Left kidney (tissue), 8 donors: Measurements from ENCODE around the gene UBE4A. TPM values are rescaled to one million over a fixed set of nuclear protein-coding genes. Genes with fewer than 3 reads are reported as not detected.

ENCODE experiments used
- DNase-seq: peaks from one replicate; pipeline ENCODE4 v3.0.0-alpha.2; 2013
- long read RNA-seq, 8 donors: transcript quantifications; one replicate each; lab custom pipeline, GENCODE V29; 2026
- polyA plus RNA-seq: library from polyadenylated mRNA; unstranded; fragments of 120-200 nt; gene quantifications from one replicate; pipeline ENCODE4 v1.2.1, GENCODE V29; 2013; ENCODE audit not compliant: insufficient read length

The UBE4A gene, protein sequence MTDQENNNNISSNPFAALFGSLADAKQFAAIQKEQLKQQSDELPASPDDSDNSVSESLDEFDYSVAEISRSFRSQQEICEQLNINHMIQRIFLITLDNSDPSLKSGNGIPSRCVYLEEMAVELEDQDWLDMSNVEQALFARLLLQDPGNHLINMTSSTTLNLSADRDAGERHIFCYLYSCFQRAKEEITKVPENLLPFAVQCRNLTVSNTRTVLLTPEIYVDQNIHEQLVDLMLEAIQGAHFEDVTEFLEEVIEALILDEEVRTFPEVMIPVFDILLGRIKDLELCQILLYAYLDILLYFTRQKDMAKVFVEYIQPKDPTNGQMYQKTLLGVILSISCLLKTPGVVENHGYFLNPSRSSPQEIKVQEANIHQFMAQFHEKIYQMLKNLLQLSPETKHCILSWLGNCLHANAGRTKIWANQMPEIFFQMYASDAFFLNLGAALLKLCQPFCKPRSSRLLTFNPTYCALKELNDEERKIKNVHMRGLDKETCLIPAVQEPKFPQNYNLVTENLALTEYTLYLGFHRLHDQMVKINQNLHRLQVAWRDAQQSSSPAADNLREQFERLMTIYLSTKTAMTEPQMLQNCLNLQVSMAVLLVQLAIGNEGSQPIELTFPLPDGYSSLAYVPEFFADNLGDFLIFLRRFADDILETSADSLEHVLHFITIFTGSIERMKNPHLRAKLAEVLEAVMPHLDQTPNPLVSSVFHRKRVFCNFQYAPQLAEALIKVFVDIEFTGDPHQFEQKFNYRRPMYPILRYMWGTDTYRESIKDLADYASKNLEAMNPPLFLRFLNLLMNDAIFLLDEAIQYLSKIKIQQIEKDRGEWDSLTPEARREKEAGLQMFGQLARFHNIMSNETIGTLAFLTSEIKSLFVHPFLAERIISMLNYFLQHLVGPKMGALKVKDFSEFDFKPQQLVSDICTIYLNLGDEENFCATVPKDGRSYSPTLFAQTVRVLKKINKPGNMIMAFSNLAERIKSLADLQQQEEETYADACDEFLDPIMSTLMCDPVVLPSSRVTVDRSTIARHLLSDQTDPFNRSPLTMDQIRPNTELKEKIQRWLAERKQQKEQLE
- polyA plus RNA-seq, result 53.0 TPM
- long read RNA-seq, donor 1, full-length matches to known transcripts, result 1 of 30 reads
- long read RNA-seq, donor 1, partial matches to known transcripts, result 29 of 30 reads
- long read RNA-seq, donor 1, other reads (novel, unspliced or antisense), result 0 of 30 reads
- long read RNA-seq, donor 2, full-length matches to known transcripts, result 1 of 43 reads
- long read RNA-seq, donor 2, partial matches to known transcripts, result 42 of 43 reads
- long read RNA-seq, donor 2, other reads (novel, unspliced or antisense), result 0 of 43 reads
- long read RNA-seq, donor 3, result 0 reads
- long read RNA-seq, donor 4, result 0 reads
- long read RNA-seq, donor 5, full-length matches to known transcripts, result 1 of 1 reads
- long read RNA-seq, donor 5, partial matches to known transcripts, result 0 of 1 reads
- long read RNA-seq, donor 5, other reads (novel, unspliced or antisense), result 0 of 1 reads
- long read RNA-seq, donor 6, full-length matches to known transcripts, result 1 of 7 reads
- long read RNA-seq, donor 6, partial matches to known transcripts, result 6 of 7 reads
- long read RNA-seq, donor 6, other reads (novel, unspliced or antisense), result 0 of 7 reads
- long read RNA-seq, donor 7, full-length matches to known transcripts, result 2 of 7 reads
- long read RNA-seq, donor 7, partial matches to known transcripts, result 5 of 7 reads
- long read RNA-seq, donor 7, other reads (novel, unspliced or antisense), result 0 of 7 reads
- long read RNA-seq, donor 8, full-length matches to known transcripts, result 2 of 2 reads
- long read RNA-seq, donor 8, partial matches to known transcripts, result 0 of 2 reads
- long read RNA-seq, donor 8, other reads (novel, unspliced or antisense), result 0 of 2 reads

DNA sequence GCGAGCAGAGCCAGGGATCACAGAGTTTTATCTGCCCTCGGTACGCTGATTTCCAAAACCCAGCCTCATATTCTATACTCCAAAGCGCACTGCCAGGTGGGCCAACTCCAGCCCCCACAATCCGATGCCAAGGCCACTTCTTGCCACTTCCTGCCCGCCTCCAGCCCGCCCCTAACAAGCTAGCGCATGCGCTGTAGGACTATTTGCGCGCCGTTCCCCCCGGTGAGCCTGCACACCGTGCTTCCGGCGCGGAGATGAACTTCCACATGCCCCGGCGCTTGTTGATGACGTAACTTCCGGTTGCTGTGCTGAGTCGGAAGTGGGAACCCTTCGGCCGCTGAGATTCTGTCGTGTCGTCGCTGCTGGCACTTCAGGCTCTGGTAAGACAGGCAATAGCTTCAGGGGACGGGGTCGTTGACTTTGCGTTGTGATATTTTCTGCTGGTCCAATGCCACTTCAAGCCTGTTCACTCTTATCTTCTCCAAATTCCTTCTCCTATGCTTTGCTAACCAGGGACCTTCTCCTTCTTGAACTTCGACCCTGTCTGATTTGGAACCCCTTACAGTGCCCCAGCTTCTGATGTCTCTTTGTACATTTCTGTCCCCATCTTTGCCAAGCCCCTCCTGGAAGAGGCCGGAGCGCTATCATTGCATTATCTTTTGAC is at the start of gene UBE4A:
UBE4A (plus strand) TSS at position 306 of the 664 bp plus-strand sequence. CDS start 5,481 bp downstream, outside the sequence.
- DNase-seq, result peak; percentile 92

DNA sequence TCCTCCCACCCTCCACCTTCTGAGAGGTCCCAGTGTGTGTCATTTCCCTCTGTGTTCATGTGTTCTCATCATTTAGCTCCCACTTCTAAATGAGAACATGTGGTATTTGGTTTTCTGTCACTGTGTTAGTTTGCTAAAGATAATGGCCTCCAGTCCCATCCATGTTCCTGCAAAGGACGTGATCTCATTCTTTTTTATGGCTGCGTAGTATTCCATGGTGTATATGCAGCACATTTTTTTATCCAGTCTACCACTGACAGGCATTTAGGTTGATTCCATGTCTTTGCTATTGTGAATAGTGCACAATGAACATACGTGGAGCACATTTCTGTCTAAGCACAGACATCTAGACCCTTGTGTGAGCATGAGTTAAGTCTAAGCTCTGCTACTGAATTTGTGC is 49.1 kb upstream of the UBE4A start:
- DNase-seq, result no peak

DNA sequence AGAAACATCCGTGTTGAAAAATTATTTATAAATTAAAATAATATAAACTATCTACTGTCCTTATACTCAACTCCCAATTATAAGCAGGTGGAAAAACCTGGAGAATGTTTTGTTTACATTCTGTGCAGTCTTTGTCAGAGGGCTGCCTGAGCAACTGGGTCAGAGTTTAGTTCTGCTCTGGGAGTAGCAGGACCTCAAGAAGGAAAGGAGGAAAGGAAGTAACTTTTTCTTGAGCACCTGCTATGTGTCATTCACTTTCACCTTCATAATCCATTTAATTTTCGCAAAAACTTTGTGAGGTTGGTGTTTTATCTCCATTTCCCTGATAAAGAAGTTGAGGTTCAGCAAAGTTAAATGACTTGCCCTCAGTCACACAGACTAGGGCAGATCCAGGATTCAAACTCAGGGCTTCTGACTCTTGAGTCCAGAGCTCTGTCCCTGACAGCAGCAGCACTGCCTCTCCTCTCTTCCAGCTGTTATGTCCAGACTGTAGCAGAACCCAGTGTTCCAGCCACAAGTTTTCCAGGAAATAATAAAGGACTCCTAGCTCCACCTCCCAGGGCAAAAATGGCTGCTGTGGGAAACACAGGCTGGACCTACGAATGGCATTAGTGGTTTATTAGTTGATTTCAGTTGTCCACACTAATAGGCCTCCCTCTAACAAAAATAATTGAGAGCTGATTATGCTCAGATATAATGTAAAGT is 48.5 kb upstream of the UBE4A start:
- no peak for DNase-seq

DNA sequence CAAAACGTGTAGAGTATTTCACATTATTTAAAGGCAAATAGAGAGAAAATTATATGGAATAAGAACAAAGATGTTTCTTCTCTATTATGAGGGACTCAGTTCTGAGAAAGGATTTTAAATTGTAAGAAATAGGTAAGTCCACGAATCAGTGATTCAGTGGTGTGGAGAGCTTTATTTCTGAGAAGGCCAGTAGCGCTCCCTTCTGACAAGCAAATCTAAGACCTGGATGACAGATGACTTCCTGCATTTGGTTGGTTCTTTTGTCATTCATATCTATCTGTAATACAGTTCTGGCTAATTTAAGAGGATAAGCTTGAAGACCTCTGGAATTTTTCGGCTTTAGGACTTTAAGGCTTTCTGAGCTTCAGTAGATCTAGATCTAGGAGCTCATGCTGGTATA is 47.9 kb upstream of the UBE4A start:
- no peak for DNase-seq

DNA sequence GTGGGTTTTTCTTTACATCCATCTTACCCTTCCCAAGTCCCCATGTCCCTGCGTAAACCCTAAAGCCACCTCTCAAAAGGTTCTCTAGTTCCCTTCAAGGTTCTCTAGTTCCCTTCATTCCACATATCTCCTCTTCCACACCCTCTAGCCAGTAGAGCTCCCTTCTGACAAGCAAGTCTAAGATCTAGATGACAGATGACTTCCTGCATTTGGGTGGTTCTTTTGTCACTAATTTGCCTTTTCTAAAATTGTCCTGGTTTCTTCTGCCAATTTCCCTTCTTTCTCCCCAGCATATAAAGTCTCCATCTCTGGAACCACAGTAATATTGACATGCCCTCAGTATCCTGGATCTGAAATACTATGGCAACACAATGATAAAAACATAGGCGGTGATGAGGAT is 47.1 kb upstream of the UBE4A start:
- DNase-seq, result no peak

DNA sequence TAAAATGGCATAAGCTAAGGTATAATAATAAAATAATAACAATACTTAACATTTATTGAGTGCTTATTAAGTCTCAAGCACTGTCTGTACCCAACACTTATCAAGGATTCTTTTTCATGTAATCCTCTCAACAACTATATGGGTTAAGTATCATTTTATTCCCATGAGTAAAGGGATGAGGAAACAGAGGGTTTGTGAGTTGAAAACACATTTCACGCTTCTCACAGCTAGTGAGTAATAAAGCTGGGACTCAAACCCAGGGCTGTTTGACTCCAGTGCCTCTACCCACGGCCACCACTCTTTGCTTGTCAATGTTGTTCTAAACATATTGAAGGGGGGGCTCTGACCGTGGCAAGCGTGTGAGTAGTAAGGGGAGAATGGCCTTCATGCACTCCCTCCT is 46.2 kb upstream of the UBE4A start:
- no peak for DNase-seq

DNA sequence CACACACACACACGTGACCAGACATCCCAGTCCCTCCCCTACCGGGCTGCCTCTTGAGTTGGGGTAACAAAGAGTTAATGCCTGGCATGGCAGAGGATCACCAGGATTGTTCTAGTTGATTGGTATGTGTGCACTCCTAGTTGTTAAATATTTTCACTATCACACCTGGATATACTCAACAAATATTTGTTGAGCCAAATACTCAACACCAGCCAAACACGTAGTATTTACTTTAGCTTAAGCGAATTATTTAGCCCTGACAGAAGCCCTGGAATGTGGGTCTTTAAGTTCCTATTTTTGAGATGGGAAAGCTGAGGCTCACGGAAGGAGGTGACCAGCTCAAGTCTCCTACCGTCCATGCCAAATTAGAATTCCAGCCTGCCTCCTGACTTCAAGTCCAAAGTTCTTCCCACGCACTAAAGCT is 44.4 kb upstream of the UBE4A start:
- DNase-seq, result no peak

DNA sequence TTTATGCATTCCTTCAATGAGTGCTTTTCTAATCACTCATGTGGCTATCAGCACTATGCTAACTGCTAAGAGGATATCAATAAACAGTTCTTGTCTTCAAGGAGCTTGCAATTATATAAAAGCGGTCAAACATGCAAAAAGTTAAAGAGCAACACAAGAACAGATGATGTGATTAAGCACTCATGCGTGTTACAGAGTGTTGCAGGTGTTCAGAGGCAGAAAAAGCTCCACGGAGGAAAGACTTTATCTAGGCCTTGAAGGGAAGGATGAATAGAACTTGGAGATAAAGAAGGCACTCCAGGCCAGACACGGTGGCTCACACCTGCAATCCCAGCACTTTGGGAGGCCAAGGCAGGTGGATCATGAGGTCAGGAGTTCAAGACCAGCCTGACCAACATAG is 41.3 kb upstream of the UBE4A start:
- no peak for DNase-seq

DNA sequence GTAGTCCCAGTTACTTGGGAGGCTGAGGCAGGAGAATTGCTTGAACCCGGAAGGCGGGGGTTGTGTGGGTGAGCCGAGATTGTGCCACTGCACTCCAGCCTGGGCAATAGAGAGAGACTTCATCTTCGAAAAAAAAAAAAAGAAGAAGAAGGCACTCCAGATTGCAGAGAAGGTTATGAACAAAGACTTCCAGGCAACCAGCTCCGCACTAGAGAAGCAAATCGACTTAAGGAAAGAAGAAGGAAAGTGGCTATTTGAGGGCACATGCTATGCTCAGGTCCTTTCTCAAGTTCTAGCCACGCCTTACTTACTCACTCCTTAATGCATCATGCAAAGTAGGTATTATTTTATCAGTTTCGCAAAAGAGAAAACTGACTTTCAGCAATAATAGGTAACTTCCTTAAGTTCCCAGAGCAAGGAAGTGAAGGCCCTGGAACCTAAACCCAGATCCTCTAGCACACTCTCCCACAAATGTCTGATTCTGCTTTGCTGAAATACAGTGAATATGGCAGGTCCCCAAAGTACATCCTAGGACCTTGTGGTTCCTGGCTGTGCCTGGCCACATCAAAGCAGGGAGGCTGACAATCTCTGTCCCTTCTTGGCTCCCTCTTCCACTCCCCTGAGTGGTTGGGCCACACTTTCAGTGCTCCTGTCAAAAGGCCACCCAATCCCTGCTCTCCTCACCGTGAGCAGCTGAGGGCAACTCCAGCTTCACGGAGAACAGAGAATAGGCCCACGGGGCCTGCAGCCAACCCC is 40.6 kb upstream of the UBE4A start:
- no peak for DNase-seq

DNA sequence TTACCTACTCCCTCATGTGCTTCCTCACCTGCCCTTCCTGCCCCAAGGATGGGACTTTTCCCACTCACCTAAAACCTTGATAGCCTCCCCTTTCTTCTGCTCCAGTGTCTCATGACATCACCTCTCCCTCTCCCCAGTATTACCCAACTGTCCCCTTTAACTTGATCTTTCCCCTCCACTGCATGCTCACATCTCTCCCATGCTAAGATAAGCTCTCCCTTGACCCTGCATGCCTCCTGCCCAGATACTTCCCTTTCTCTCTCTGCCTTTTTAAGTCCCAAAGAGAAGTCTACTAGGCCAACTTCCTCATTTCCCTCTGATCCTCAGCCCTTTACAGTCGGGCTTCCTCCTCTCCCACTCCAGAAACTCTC is 40.1 kb upstream of the UBE4A start:
- no peak for DNase-seq

DNA sequence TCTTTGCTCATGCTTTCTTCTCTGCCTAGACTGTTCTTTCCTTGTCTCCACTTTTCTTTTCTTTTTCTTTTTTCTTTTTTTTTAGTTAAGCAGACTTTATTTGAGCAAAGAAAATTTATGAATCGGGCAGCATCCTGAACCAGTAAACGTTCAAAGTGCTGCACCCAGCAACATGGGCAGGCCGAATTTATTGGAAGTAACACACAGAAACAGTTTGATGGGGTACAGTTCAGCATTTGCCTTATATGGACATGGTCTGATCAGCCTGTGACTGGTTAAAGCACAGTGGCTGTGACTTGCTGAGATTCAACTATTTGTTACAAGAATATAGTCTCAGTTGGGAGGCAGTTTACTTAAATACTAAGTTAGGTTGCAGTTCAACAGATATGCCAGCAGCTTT is 38.9 kb upstream of the UBE4A start:
- DNase-seq, result no peak

DNA sequence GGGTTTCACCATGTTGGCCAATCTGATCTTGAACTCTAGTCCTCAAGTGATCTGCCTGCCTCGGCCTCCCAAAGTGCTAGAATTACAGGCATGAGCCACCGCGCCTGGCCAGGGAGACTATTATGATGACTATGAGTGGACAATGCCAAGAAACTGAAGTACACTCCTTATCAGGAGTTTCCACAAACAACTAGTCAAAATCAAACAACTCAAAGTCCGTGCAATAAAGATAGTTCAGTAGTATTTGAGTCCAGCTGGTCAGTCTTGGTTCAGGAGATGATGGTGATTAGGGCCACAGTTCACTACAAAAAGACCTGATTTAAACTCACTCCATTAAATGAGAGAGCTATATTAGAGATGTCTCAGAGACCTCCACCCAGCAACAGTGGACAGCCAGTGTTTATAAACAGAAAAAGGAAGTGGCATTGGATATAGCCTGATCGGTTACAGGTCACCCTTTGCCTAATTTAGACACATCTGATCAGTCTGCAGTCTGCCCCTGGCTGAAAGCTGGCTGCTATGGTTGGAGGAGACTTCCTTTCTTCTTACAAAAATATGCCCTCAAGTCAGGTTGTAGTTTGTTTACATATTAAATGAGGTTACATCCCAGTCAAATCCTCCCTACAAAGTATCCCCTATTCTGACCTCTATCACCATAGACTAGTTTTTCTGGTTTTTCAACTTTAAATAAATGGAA is 37.9 kb upstream of the UBE4A start:
- no peak for DNase-seq

DNA sequence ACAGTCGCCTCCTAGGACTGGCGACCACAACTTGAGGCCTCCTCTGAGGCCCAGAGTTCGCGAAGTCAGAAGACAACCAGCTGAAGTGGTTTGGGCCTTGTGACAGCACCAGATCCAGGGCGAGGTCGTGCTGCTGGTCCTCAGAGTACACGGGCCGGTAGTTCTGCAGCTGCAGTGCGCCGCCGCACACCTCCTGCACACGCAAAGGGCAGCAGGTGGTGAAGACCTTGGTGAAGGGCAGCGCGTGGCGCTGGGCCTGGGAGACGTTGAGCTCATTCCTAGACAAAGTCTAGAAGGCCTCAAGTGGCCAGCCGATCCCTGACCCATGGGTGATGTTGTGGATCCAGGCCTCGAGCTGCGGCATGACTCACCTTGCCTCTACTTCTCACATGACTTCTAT is 36.7 kb upstream of the UBE4A start:
- DNase-seq, result no peak

DNA sequence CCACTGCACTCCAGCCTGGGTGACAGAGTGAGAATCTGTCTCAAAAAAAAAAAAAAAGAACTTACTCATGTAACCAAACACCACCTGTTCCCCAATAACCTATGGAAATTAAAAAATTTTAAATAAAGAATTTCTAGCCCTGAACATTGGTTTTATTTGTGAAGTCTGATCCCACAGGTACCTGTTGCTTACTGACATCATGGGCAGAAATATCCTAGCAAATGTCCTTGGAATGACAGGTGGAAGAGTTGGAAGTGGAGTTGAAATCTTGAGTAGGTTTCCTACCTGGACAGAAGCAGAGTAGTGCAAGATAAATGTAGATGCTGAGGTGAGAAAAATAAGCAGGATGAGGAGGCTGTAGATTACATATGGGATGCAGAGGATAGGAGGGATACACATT is 34.1 kb upstream of the UBE4A start:
- DNase-seq, result no peak

DNA sequence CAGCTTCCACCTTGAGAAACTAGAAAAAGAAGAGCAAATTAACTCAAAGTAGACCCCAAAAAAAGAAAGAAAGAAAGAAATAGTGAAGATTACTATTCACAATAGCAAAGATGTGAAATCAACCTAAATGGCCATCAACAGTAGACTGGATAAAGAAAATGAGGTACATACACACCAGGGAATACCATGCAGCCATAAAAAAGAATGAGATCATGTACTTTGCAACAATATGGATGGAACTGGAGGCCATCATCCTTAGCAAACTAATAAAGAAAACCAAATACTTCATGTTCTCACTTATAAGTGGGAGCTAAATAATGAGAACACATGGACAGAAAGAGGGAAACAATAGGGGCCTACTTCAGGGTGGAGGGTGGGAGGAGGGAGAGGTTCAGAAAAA is 30.7 kb upstream of the UBE4A start:
- no peak for DNase-seq

DNA sequence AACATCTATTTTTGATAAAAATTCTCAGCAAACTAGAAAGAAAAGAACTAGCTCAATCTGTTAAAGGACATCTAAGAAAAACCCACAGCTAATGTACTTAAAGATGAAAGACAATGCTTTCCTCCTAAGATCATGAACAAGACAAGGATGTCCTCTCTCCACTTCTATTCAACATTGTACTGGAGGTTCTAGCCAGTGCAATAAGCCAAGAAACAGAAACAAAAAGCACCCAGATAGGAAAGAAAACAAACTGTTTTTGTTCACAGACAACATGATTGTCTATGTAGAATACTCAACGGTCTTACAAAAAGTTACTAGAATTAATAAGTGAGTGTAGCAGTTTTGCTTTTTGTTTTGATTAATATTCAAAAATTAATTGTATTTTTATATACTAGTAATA is 24.7 kb upstream of the UBE4A start:
- DNase-seq, result no peak

DNA sequence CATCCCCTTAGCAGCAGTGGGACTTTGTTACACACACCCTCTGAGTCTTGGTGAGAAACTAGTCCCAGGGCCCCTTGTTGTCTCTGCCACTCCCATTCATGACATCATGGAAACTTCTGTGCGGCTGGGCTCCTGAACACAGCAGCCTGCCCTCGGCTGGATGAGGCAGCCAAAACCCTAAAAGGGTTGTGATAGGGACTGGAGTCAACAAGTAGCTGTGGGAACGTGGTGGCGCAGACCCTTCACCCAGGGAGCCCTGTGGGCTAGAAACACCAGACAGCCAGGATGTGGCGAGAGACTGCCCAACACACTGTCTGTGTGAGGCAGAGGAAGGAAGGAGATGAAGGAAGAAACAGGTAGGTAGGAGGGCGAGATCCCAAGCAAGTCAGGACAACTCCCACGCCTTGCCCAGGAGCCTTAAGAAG is 20.8 kb upstream of the UBE4A start:
- no peak for DNase-seq

DNA sequence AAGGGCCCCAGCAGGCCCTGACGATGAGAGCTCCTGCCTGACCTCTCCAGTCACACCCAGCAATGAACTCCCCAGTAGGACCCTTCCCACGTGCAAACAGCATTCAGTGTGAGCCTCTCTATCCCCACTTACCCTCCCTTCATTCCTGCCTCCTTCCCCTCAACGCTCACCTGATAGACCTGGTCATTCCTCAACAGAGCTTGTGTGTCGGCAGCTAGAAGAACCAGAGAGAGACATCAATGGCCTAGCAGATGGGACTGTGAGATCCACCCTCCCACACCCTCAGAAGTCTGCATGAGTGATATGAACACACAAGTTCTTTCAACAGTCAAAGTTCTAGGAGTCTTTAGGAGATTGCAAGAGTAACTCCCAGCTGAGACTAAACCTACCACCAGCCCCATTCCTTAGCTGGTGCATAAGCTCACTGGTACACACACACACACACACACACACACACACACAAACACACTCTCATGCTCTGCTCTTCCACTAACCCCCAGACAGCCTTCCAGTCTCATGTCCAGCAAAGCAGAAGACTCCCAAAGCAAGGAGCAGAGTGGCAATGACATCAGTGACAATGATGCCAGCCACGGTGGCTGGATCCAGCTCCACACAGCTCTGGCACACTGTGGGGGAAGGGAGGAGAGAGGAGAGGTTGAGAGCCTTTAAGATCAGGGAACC is 20.0 kb upstream of the UBE4A start:
- DNase-seq, result no peak
